Erythroblast (primary cell): ENCODE measurements around the gene RNF17.

Source experiments
- DNase-seq, 2 experiments: peaks; one replicate each; lab custom pipeline; 2025; lab: John Stamatoyannopoulos, UW
- GATA1 ChIP-seq: IDR thresholded peaks from 2 replicates; pipeline ENCODE4 v1.6.1; 2011; ENCODE audit warnings: low read depth, mild to moderate bottlenecking, control low read depth, low read length, moderate library complexity
- POLR2A ChIP-seq: IDR thresholded peaks from 2 replicates; pipeline ENCODE4 v1.6.1; 2011; ENCODE audit warnings: mild to moderate bottlenecking, low read length

RNF17 gene

DNA sequence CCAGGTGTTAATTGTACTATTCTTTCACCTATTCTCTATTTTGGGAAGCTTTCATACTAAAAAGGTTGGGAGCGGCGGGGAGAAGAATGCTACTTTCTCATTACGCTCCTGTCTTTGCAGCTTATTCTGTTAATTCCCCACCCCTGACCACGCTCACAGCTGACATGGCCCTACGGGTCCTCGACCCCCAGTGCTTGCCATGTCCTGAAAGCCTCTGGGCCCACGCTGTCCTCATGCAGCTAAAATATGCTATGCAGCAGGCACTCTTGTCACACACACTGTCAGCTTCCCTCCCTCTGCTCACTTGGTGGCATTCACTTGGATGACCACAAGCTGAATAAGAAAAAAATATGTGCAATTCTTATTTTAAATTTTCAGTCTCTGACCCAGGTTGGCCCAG is 126.3 kb downstream of the RNF17 start:
- DNase-seq = no peak
- TF ChIP-seq GATA1 = no peak
- TF ChIP-seq POLR2A = no peak

DNA sequence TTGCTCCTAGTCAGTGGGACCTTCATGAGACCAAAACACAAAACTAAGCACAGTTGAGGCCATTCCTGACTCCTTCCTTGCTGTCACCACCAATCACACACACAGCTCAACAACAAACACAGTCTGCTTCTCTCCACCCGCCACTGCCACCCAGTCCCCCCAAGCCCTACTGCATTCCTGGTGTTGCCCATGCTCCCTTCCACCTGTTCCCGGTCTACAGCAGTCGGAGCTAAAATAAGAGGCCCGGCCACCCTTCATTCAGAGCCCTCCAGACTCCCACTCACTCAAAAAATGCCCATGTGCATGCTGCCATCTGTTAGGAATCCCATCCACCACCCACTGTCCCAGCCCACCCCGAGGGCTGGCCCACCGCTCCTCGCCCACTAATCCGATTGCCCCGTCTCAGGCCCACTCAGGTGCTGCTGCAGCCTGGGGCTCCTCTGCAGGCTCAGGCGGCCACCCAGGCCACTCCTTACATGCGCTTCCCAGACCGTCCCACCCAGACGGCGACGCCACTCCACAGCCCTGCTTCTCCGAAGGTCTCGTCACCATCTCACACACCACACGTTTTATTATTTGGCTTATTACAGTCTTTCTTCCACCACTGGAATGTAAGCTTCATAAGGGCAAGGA is 127.6 kb downstream of the RNF17 start:
- no peak for TF ChIP-seq GATA1
- no peak for TF ChIP-seq POLR2A
- no peak for DNase-seq

DNA sequence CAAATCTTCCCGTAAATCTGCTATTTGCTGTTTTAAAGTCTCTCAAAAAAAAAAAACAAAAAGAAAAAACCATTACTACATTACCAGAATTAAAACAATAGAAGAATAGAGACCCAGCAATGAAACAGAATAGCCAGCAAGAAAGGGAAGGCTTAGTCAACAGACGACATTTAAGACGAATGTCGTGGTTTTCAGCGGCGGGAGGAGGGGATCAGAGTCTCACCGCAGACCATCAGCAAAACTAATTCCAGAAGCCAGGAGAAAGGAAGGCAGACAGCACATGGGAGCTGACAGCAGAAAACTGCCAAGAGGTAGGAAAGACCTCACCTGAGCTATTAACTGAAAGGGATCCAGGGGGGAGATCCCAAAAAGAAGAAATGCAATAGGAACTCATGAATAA is 128.9 kb downstream of the RNF17 start:
- TF ChIP-seq POLR2A (no peak), GATA1 (no peak)
- no peak for DNase-seq

GRCh38 chr13:24893863-24894262 is 129.9 kb downstream of the RNF17 start:
- DNase-seq = no peak
- no peak for TF ChIP-seq POLR2A
- TF ChIP-seq GATA1 = no peak

GRCh38 chr13:24894277-24894971 is 130.5 kb downstream of the RNF17 start:
- TF ChIP-seq POLR2A = no peak
- TF ChIP-seq GATA1 = no peak
- no peak for DNase-seq

GRCh38 chr13:24894972-24895300 is 131.0 kb downstream of the RNF17 start:
- no peak for DNase-seq
- no peak for TF ChIP-seq POLR2A
- no peak for TF ChIP-seq GATA1

GRCh38 chr13:24896061-24896460 is 132.1 kb downstream of the RNF17 start:
- DNase-seq = no peak
- TF ChIP-seq POLR2A (no peak), GATA1 (no peak)

GRCh38 chr13:24897293-24897692 is 133.3 kb downstream of the RNF17 start:
- TF ChIP-seq POLR2A = no peak
- TF ChIP-seq GATA1 = no peak
- no peak for DNase-seq

- TF ChIP-seq GATA1 = no peak
- no peak for TF ChIP-seq POLR2A
Measured at GRCh38 chr13:24899601-24900000, 135.6 kb downstream of the RNF17 start.

DNA sequence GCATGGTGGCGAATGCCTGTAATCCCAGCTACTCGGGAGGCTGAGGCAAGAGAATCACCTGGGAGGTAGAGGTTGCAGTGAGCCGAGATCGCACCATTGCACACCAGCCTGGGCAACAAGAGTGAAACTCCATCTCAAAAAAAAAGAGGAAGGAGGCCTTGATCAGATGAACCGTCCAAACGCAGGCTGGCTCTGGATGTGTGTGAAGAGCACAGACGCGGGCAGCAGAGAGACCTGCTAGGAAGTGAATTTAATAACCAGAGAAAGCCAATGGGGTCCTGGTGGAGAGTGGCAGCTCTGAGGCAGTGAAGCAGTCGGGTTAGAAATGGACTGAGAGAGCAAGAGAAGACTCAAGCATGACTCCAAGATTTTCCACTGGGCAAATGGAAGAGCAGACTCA is 136.5 kb downstream of the RNF17 start:
- no peak for TF ChIP-seq GATA1
- TF ChIP-seq POLR2A = no peak
- DNase-seq = no peak

More at GRCh38 chr13:24899601-24900000, 135.6 kb downstream of the RNF17 start:
- no peak for DNase-seq

DNA sequence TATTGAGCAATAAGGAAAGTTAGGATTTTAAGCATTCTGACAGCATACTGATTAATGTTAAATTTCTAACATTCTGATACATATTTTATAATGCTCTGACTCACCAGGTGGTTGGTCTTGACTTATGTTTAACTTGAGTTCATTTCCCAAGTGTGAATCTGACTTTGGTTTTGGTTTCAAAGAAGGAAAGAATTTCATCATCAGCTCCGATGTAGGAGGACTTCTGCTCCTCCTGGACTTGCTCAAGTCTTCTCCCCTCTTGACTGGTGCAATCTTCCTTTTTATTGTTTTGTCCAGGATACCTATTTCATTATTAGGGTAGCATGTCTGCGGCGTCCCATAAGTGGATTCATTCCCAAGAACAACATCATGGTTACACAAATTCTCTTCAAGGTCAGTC is 141.3 kb downstream of the RNF17 start:
- TF ChIP-seq GATA1 (no peak), POLR2A (no peak)
- no peak for DNase-seq

- TF ChIP-seq GATA1 (no peak), POLR2A (no peak)
- DNase-seq = no peak
Measured at GRCh38 chr13:24906268-24906667, 142.3 kb downstream of the RNF17 start.

DNA sequence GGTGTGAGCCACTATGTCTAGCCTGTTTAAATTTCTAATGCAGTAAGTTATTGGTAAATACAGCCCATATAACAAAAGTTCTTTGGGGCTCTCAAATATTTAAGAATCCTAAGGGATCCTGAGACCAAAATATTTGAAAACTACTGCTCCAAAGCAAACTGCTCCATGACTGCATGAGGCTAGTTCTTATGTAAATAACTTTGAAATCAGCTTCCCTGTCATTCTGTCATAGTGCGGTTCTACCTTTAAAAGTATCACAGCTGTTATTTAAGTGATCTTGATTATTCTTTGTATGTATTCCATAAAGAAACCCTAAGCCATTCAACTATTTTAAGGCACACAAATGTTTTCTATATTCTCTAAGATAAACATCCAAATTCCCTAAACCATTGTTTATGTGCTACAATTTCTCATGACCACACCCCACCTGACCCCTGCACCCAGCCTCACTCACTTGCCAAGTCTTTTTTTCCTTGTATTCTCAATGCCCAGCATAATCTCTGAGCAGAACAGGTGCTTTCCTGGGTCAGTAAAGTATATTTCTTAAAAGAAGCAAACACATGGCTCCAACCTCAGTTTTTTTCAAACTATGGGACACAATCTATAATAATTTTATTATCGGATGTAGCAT is 146.6 kb downstream of the RNF17 start:
- peak in 1 of 2 experiments; percentile 63 for DNase-seq
- TF ChIP-seq GATA1 = no peak
- TF ChIP-seq POLR2A = no peak
